ENCODE results near the gene TRIP4.

GRCh38 chr15:64485796-64486195, 98.2 kb downstream of the TRIP4 start:
- TF ChIP-seq CTCF (conservative IDR thresholded peaks at IDR 0.05 in 1 of 2, IDR thresholded peaks at IDR 0.05 in 1 of 2; ENCODE audit: low read depth in 1 of 2, low read length in 2 of 2) (no peak), EZH2 (IDR thresholded peaks at IDR 0.05; ENCODE audit: low read length, missing control alignments) (no peak)

All from fibroblast of lung (primary cell).